ENCODE measurements around the gene SOX8.

The SOX8 gene

DNA sequence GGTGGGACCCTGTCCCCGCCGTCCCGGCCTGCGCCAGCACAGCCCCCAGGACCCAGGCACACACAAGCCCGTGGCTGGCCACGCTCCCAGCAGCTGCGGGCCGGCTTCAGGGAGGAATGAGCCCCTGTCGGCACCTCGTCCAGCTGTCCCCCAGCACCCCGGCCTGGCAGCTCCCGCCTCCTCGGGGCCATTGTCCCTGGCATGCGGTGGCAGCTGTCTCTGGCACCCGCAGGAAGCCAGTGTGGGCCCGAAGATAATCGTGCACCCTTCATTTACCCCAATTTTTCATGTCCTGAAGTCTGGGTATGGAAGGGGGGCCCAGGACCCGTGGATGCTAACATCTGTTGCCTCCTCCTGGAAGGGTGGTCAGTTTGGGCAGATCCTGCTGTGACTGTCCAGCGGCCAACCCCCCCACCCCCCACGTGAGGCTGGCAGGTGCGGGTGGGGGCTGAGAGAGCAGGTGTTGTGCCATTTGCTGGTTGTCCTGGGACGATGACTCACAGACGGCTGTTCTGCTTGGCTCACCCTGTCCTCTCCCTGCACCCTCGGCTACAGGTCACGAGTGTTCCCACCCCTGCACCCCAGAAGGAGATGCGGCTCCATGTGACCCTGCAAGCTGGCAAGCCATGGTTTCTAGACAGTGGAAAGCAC is 6.8 kb upstream of the SOX8 start:
- no peak for DNase-seq

GRCh38 chr16:975291-975690 is 6.3 kb upstream of the SOX8 start:
- DNase-seq, result no peak

DNA sequence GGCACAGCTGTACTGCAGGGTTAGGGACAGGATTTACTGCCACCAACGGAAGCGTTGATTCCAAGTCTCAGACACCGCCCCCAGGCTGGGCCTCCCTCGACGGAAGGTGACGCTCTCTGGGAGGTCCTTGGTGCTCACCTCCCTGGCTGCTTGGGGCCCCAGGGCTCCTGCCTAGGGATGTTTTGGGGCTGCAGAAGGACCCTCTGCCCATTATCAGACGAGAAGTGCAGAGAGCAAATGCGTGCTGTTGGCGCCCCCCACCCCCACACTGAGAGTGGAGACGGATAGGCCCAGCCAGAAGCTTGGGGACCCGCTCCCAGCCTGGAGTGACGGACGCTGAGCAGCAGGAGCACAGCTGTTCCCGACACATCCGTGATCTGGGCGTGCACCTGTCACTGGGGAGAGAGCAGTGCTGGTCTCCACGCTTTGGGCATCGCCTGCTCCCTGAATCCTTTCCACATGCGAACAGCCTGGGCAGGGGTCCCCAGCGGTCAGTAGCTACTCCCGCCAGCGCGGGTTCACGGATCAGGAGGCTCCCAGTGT is 5.1 kb upstream of the SOX8 start:
- no peak for DNase-seq

GRCh38 chr16:977081-977701 is 4.4 kb upstream of the SOX8 start:
- no peak for DNase-seq

DNA sequence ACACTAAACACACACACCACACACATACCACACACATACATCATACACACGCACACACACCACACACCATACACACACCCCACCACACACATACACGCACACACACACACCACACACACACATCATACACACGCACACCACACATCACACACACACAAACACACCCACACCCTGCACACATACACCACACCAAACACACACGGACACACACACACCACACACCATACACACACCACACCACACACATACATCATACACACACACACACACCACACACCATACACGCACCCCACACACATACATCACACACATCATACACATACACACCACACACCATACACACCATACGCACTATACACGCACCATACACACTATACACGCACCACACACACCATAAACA is 3.7 kb upstream of the SOX8 start:
- DNase-seq, result no peak

DNA sequence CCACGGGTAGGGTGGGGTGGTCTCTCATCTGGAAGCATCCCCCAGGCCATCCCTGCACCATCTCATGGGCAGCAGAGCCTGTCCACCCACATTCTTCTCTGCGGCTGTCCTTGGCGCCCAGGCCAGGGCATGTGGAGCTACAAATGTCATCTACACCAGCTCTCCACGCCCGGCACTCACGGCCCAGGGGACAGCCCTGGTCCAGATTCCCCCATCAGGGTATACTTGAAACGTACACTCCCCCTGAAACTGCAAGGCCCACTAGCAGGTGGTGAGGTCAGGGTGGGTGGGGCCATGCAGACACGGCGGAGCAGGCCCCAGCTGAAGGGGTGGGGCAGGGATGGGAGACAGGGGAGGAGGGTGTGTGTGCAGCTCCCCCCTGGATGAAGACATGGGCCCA is 3.2 kb upstream of the SOX8 start:
- DNase-seq, result no peak

- DNase-seq, result no peak
Observed at GRCh38 chr16:979147-979546, 2.4 kb upstream of the SOX8 start.

GRCh38 chr16:979859-980594 is 1.5 kb upstream of the SOX8 start:
- no peak for DNase-seq

GRCh38 chr16:980595-980854 is 1.0 kb upstream of the SOX8 start:
- no peak for DNase-seq

GRCh38 chr16:982145-983043 is 824 bp downstream of the SOX8 start:
- no peak for DNase-seq

GRCh38 chr16:983044-984030 is 1.8 kb downstream of the SOX8 start:
- DNase-seq, result no peak

- DNase-seq, result no peak
Observed at GRCh38 chr16:984121-984694, 2.6 kb downstream of the SOX8 start.

DNA sequence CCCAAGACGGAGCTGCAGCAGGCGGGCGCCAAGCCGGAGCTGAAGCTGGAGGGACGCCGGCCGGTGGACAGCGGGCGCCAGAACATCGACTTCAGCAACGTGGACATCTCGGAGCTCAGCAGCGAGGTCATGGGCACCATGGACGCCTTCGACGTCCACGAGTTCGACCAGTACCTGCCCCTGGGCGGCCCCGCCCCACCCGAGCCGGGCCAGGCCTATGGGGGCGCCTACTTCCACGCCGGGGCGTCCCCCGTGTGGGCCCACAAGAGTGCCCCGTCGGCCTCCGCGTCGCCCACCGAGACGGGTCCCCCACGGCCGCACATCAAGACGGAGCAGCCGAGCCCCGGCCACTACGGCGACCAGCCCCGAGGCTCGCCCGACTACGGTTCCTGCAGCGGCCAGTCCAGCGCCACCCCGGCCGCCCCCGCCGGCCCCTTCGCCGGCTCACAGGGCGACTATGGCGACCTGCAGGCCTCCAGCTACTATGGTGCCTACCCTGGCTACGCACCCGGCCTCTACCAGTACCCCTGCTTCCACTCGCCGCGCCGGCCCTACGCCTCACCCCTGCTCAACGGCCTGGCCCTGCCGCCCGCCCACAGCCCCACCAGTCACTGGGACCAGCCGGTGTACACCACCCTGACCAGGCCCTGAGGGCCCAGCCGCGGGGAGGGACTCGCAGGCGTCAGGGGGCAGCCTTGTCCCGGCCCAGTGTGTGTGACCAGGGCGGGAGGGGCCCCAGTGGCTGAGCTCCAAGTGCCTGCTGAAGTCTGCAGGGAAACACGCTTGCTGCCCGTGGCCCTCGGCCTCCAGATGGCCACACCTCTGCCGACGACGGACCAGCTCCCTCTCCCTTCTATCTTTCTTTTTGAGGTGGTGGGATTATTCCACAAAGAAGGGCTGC is 3.4 kb downstream of the SOX8 start:
- DNase-seq, result no peak

DNA sequence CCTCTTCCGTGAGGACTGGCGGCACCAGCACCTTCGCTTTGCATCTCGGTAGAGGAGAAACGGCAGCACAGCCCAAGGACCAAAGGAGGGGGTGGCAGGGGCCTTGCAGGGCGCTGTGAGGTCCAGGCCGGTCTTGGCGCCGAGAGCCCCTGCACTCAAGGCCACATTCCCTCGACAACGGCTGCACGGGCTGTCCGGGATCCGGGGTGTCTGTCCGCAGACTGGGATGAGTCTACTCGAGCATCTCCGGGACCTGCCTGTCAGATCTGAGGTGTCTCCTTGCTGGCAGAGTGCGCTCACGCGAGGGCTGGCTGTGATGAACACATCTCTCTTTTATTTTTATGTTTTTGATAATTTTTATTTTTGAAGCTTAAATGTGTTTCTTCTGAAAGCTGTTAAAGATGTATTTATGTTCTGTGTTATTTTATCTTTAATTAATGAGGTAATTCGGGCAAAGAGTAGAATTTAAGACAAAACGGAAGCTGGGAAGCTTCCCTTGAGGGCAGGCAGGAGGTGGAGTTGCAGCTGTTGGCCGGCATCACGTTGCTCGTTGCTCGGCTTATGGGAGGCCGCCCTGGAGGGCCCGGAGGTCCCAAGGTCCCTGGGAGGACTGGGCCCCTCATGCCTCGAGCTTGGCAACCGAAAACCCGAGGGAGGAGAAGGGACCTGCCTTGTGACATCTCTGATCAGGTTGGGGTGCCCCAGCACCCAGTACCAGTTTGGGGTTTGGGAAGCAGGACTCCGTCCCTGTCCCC is 4.3 kb downstream of the SOX8 start:
- DNase-seq, result no peak

DNA sequence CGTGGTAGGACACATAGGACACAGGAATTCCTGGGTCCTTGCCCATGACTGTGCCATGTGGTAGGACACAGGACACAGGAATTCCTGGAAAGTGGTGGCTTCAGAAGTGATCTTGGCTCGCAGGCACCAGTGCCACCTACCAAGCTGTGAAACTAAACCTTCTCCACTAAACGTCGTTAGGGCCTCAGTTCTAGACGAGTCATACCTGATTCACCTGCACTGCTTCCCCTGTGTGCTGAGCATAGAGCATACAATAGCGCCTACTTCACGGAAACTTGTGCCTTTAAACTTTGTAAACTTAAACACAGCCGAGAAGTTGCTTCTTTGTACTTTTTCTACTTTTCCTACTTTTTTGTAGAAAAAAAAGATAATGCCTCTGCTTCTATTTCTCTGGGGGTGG is 4.8 kb downstream of the SOX8 start:
- no peak for DNase-seq

DNA sequence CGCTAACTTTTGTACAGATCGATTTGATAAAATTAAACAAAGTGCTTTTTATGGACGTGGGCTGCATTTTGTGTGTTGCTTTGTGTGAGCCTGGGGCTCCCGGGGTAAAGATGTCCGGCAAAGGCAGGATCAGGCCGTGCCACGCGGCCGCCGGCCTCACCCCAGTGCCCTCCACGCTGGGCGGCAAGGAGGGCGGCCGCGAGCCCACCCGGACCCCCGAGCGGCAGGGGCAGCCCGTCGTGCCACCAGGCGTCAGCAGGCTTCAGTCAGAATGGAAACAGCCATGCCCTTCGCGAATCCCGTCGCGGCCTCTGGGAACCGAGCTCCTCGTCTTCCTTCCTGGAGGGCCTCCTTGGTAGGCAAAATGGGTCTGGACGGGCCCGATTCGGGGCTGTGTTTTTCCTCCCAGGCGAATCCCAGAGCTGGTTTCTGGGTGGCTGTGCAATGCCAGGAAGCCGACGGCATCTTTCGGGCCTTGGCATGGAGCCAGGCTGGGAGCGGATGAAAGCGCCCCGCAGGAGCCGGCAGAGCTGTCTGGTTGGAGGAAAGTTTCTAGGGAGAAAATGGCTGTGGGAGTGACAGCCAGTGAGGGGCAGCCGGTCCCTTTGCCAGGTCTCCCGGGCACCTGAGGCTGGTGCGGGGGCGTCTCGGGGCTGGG is 5.5 kb downstream of the SOX8 start:
- no peak for DNase-seq

DNA sequence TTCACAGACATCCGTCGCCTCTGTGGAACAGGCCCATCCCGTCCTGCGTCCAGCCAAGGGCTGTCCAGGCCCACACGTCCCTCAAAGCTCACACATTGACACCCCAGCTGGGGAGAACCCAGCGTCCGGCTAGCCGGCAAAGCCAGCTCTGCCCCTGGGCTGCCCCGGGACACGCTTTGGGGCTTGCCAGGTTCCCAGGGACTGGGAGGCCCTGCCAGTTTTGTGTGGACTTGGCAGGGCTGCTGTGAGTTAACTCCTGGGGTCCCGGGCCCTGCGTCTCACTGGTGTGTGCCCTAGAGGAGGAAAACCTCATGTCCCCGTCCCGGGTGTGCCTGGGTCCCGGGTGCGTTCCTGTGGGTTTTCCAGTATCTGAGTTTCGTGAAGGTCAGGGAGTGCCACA is 6.3 kb downstream of the SOX8 start:
- no peak for DNase-seq

- no peak for DNase-seq
Observed at GRCh38 chr16:988471-989353, 7.1 kb downstream of the SOX8 start.

Measured in NCI-H2081 treated with DMSO at 0.1 percent for 48 hours (cell line).